Fibroblast of gingiva (primary cell): ENCODE results near the gene MAGEC3.

Experiments
- DNase-seq: peaks from one replicate; pipeline ENCODE4 v3.0.0-alpha.2; 2011; ENCODE audit warnings: low read depth

MAGEC3 gene

DNA sequence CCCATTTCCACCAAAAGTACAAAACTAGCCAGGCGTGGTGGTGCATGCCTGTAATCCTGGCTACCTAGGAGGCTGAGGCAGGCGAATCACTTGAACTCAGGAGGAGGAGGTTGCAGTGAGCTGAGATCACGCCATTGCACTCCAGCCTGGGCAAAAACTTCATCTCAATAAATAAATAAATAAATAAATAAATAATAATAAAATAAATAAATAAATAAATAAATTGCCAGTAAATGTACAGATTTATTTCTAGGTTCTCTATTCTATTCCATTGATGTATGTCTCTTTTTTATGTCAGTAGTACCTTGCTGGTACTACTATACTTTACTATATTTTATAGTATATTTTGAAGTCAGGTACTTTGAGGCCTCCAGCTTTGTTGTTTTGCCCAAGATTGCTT, 109.2 kb downstream of the MAGEC3 start:
- no peak for DNase-seq
